DMS 273 treated with DMSO at 0.1 percent for 48 hours (cell line): ENCODE results near the gene CAND1.
"Not testable (repeated sequence)": the region's sequence is repeated elsewhere in the genome, so short reads cannot be mapped to it uniquely, and the experiment has no call there.

ENCODE experiments used
- DNase-seq: peaks from one replicate; lab custom pipeline; 2025; lab: John Stamatoyannopoulos, UW

The CAND1 gene

DNA sequence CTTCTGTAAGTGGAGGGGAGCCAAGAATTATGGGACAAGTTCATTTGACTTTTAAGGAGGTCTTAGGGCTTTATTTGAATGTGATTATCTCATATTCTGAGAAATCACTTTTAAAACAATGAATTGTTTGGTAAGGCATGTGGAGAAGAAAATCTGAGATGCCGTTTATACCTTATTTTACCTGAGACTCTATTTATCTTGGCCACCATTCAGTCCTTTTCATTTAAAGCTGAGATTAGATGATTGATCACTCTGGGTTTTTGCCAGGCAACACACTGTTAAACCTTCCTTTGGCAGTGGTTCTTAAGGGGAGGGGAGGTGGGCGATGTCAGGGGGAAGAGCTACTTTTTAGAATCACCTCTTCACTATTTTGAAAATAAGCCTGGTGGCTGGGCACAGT lies 11.4 kb downstream of the CAND1 start:
- DNase-seq = no peak

DNA sequence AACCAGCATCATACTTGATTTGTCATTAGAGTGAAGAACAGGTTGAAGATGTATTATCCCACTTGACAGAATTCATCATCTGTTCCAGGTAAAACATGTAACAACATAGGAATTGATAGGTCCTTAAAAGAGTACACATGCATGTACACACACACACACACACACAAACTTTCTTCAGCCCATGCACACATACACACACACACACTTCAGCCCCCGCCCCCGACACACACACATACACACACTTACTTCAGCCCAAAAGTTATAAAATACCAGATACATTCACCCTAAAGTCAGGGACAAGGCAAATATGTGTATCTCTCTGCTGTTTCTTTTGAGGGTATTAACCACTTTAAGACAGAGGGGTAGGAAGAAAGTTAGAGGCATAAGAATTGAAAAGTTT lies 15.4 kb downstream of the CAND1 start:
- DNase-seq = no peak

DNA sequence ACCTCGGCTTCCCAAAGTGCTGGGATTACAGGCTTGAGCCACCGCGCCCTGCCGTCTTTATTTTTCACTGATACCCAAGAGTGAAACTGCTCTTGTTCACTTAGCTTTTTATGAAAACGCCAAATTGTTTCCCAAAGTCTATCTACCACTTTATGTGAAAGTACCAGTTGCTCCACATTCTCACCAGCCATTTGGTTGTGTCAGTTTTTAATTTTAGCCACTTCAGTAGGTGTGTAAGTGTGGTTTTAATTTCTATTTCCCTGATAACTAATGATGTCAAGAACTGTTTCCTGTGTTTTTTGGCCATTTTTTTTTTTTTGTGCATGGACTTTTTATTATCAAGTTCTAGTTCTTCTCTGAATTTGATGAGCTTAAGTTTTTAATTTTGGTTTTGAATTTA lies 17.1 kb downstream of the CAND1 start:
- DNase-seq = no peak

DNA sequence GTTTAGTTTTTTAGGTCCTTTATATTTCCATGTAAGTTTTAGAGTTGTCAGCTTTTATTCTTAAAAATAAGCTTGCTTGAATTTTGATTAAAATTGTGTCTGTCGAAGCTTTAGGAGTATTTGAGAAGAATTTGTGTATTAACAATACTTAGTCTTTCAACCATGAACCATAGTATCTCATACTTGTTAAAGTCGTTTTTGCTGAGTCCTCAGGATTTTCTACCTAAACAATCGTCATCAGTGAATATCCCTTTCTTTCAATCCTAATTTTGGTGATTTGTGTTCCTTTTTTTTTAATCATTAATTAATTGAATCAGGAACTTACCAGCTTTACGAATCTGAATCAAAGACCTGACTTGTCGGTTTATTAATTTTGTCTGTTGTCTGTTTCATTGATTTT lies 18.2 kb downstream of the CAND1 start:
- DNase-seq = no peak

DNA sequence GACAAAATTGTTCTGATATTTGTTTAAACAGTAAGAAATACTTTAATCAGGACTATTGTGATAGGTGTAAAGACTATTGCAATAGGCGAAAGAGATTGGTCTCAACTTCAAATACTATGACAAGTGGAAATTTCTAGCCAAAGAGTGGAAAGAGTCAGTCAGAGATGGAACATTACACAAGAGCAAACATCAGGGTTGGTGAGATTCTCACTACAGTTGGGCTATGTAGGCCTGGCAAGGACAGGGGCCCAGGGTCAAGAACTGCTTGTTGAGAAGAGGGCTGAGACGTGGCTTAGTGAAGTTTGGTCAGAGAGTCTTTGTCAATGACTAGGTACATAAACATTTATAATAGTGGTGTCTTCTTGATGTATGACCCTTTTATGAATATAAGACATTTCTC lies 19.4 kb downstream of the CAND1 start:
- no peak for DNase-seq

DNA sequence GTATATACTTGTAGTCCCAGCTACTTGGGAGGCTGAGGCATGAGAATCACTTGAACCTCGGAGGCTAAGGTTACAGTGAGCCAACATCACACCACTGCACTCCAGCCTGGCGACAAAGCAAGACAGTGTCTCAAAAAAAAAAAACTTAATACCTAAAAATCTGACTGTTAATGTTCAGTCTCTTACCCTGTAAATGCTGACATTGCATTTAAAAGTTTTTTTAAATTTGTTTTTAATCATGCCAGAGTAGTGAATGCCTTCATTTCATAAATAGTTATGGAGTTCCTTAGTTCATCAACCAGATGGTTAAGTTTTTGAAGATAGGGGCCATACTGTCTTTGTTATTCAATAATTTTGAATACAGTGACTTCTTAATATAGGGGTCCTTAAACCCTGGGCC lies 21.2 kb downstream of the CAND1 start:
- DNase-seq = no peak

DNA sequence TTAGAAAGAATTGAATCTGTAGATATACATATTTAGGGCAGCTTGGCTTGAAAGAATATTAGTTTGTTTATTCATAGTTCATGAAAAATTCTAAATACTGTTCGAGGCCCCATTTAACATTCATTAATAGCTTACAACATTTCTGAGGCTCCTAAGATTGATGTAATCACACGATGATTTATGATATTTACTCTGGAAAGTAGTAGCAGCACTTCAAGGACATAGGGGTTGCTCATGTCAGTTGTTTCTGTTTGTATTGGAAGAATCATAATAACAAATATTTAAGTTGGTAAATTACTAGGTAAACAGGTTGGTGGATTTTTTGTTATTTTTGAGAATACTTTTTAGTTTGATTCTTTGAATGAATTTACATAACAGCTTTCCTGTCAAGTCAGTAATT lies 30.4 kb downstream of the CAND1 start:
- DNase-seq = no peak

DNA sequence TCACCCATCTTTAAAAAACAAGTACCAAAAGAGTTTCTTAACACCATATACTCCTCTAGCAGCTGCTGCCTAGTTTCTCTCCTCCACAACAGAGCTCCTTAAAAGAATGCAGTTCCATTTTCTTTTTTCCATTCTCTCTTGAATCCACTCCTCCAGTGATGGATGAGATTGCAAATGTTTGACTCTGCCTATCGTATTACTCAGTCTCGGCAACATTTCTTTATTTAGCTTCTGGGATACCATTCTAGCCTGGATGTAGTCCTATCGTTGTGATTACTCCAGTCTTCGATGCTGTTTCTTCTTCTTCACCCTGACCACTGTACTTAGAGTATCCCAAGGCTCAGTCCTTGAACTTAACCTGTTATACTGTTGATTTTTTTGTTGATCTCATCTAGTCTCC lies 30.8 kb downstream of the CAND1 start:
- no peak for DNase-seq

DNA sequence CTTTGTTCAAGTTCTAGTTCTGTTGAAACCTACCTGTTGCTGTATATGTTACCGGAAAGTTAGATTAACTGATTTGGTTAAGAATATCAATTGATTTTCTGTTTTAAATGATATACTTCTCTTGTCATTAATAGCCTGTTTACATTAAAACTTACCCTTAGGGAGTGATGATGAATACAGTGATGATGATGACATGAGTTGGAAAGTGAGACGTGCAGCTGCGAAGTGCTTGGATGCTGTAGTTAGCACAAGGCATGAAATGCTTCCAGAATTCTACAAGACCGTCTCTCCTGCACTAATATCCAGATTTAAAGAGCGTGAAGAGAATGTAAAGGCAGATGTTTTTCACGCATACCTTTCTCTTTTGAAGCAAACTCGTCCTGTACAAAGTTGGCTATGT lies 33.0 kb downstream of the CAND1 start:
- DNase-seq = no peak

DNA sequence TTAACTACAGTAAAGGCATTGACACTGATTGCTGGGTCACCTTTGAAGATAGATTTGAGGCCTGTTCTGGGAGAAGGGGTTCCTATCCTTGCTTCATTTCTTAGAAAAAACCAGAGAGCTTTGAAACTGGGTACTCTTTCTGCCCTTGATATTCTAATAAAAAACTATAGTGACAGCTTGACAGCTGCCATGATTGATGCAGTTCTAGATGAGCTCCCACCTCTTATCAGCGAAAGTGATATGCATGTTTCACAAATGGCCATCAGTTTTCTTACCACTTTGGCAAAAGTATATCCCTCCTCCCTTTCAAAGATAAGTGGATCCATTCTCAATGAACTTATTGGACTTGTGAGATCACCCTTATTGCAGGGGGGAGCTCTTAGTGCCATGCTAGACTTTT lies 36.4 kb downstream of the CAND1 start:
- no peak for DNase-seq

DNA sequence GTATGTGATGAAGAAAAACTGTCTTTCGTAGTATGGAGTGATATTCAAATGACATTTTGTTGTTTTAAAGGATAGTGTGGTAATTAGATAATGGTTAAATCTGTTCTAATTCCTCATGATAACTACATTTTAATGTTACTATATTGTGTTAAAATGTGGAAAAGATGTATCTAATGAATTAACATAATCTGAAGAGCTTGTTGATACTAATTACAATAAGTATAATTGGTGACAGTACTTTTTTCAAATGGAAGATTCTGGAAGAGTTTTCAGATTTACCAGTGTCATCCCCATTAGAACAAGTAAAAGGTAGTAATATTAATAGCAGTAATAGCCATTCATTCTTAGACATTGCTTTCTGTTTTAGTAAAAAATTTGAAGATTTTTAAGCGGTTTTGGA lies 37.6 kb downstream of the CAND1 start:
- no peak for DNase-seq

DNA sequence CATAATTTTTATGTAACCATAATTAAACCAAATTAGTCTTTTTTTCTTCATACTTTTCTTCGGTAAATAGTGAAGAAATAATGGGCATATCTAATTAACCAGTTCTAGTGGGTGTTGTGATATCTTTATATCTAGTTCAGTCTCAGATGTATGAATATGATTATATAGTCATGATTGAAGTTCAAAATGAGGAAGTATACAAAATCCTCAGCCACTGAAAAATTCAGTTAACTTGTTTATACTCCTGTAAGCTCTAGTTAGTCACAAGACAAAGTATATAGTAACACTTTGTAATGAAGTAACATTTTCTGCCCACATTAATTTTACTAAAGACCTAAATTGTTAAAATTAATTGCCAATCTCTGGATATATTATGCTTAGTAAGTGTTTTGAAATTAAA lies 46.5 kb downstream of the CAND1 start:
- DNase-seq = no peak

DNA sequence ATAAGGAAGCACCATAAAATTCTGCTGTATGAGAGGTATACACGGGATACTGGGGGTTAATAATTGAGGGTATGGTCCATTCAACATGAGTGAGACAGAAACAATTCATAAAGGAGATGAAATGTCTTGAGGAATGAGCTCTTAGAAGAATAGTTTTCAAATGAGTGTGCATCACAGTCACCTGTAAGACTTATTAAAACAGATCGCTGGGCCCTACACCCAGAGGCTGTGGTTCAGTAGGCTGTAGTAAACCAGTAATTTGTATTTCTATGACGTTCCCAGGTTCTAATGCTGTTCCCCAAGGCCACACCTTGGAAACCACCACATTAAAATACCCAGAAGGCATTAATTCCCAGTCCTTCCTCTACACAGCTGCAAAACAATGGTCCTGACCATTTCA lies 49.6 kb downstream of the CAND1 start:
- DNase-seq = no peak

DNA sequence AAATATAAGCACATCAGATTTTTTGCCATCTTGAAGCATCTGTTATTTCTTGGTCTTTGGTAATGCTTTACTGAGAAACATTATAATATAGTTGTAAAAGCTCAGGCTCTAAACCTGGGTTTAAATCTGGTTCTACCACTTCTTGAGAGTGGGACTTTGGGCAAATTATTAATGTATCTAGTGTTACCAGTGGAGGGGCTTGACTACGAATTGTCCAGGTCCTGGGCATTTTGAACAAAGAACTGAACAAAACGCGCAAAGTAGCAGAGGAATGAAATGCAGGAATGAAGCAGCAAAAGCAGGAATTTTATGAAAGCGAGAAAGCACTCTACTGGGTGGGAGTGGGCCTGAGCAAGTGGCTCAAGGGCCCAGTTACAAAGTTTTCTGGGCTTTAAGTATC lies 50.8 kb downstream of the CAND1 start:
- no peak for DNase-seq

DNA sequence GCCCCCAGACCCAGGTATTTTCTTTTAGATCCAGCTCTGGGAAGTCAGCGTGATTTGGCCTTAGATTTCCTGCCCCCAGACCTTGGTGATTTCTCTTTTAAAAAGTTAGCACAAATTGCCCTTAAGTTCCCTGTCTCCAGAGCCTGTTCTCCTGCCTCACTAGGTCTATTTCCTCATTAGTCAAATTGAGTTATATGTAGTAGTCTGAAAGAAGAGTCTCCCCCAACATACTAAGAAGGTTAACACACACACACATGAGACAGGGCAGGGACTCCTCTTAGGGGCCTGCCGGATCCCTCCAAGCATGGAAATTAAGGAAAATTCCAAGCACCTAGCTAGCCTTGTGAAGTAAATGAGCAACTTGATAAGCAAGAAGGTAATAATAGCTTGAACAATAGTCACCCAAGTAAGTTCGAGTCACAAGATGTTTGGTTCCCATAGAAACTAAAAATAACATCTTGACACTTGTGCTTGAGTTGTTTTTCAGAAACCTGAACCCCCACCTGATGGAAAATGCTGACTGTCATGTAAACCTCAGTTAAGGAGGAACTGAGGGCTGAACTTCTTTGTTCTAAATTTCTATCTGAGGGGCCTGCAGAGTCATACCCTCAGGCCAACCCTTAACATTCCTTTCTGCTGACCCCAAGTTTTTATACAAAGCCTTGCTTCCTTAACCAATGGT lies 51.6 kb downstream of the CAND1 start:
- DNase-seq = no peak

DNA sequence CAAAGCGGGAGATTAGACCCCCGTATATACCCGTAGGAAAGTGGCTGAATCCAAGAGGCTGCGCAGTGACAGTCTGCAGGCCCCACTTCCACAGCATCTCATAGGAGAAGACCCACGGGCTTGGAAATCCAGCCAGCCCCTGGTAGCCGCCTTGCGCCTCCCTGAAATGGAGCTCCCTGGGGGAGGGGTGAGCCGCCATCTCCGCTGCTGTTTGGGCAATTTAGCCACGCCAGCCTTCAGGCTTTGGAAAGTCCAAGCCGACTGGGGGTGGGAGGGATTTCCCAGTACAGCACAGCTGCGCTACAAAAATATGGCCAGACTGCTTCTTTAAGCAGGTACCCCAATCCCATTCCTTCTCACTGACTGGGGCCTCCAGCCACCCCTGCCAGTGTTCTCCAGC lies 53.4 kb downstream of the CAND1 start:
- DNase-seq = no peak

DNA sequence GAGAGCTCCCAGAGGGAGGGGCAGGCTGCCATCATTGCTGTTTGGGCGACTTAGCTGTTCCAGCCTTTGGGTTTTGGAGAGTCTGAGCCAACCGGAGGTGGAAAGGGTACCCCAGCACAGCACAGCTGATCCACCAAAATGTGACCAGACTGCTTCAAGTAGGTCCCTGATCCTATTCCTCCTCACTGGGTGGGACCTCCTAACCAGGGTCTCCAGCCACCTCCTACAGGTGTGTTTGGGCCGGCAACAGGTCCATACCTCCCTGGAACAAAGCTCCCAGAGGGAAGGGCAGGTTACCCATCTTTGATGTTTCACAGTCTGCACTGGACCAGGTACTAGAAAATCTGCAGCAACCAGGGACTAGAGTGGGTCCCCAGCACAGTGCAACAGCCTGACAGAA lies 53.8 kb downstream of the CAND1 start:
- no peak for DNase-seq

DNA sequence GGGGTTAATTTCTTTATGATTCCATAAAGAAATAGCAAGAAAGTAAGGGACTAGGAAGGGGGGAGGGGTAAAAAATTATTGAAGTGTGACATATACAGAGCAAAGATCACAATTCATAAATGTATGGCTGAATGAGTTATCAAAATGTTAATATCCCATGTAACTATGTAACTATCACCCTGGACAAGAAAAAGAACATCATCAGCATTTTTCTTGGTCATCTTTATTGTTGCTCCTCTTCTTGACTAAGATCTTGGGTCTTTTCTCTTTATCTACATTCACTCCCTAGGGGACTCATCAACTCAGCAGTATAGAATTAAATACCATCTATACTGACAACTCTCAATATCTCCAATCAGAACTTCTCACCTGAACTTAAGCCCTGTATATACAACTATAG lies 57.5 kb downstream of the CAND1 start:
- no peak for DNase-seq

DNA sequence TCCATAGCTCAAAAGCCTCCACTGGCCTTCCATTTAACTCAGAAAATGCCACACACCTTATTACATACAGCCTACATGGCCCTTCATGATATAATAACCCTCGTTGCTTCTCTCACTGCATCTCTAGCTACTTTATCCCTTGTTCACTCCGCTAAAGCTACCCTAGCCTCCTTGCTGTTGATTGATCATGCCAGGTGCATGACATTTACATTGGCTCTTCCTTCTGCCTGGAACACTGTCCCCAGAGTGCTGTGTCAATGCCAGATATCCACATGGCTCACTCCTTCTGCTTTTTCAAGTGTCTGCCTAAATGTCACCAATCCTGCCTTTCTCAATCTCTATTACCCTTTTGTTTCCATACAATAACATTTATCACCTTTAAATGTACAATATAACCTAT lies 58.3 kb downstream of the CAND1 start:
- DNase-seq = no peak

DNA sequence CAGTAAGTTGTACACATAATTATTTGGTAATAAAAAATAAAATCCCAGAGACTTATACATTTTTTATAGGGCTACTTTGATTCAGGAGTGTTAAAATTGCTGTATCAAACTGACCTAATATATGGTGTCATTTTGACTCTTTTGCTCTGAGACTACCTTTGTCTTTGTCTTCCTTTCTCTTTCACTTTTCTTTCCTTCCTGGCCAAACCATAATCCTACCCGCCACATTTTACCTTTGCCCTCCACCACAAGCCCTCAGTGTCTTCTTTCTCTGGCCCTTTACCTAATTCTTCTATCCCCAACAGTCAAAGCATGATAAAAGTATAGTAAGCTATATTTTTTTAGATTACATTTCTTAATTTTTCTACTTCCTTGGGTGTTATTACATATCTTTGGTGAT lies 62.0 kb downstream of the CAND1 start:
- no peak for DNase-seq

DNA sequence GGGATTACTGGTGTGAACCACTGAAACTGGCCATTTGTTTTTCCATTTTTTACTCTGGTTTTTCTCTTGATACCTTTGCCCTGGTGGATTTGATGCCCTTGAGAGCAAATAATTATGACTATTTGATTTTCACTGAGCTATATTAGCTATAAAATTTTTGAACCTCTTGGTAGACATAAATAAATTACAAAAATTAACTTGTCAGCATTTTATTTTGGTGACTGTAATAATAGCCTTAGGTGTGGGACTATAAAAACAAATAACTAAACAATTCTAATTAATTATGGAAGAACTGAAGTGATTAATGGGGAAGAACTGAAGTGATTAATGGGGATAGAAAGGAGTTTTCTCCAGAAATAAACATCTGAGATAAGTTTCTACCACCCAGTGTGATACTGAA lies 62.7 kb downstream of the CAND1 start:
- DNase-seq = no peak

DNA sequence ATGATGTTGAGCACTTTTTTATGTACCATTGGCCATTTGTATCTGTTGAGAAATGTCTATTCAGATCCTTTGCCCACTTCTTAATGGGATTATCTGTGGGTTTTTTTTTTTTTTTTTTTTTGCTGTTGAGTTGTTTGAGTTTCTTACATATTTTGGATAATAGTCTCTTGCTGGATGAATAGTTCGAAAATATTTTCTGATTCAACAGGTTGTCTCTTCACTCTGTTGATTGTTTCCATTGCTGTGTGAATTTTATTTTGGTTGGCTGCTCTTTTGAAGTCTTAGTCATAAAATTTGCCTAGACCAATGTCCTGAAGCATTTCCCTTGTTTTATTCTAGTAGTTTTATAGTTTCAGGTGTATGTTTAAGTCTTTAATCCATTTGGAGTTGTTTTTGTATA lies 64.5 kb downstream of the CAND1 start:
- DNase-seq = no peak

DNA sequence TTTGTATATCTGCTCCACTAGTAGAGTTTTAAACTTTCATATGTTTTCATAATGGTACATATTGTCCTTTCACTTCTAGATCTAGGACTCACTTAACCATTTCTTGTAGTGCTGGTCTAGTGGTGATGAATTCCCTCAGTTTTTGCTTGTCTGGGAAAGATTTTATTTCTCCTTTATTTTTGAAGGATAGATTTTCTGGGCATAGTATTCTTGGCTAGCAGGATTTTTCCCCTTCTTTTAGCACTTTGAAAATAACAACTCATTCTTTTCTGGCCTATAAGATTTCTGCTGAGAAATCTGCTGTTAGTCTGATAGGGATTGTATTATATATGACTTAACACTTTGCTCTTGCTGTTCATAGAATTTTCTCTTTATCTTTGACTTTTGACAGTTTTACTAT lies 69.3 kb downstream of the CAND1 start:
- no peak for DNase-seq

DNA sequence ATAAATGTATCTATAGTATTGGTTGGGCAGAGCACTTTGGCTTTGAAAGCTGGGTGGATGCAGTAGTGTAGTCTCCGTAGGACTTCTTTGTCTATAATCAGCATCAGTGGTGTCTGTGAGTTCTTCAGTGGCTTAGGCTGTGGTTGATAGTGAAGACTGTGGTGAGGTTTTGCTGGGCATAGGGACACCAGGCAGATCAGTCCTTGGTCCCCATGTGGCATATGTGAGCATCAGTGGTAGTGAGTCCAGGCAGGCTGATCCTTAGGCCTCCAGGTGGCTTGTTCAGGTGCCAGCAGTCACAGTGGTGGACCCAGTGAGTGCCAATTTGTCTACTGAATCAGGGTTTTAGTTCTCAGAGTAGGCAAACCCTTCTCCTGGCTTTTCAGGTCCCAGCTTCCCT lies 70.4 kb downstream of the CAND1 start:
- DNase-seq = no peak

DNA sequence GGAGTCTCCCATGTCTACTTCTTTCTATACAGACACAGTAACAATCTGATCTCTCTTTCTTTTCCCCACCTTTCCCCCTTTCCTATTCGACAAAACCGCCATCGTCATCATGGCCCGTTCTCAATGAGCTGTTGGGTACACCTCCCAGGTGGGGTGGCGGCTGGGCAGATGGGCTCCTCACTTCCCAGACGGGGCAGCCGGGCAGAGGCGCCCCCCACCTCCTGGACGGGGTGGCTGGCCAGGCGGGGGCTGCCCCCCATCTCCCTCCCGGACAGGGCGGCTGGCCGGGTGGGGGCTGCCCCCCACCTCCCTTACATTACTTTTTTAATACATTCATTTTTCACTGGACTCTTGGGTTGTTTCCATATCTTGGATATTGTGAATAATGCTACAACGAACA lies 71.9 kb downstream of the CAND1 start:
- not testable (repeated sequence) for DNase-seq
